ENCODE data around the gene SLC25A1.

Gene SLC25A1

DNA sequence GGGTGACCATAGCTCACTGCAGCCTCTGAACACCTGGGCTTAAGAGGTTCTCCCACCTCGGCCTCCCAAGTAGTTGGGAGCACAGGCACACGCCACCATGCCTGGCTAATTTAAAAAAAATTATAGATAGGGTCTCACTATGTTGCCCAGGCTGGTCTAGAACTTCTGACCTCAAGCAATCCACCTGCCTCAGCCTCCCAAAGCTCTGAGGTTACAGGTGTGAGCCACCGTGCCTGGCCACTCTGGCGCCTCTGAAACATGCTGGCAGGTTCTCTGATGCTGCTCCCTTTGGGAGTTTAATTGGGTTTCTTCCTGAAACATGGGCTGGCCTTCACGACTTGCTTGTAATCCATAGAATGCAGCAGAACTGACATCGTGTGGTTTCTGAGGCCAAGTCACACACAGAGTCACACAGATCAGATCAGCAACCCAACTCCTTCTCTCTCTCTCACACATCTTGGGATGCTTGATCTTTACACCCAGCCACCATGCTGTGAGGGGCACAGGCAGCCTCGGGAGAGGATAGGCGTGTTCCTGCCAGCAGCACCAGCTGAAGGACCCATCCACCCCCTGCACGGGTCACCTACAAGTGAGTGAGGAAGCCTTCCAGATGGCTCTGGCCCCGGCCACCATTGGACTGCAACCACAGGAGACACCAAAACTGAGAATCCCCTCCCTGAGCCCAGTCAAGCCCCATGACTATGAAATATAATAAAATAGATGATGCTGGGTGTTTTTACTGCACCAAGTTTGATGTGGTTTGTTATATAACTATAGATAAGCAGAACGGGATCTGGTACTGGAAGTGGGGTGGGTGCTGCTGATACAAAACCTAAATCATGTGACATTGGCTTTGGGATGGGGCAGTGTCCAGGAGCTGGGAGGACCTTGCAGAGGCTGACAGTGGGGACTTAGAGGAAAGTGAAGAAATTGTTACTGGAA, 25.3 kb downstream of the SLC25A1 start:
- TF ChIP-seq CTCF (IDR thresholded peaks at IDR 0.05; ENCODE audit: borderline replicate concordance, insufficient read depth, low read depth, low read length), result no peak
- no peak overlapping the region for H3K4me3 ChIP-seq (ENCODE audit: low read depth, low read length)

GRCh38 chr22:19151329-19152191, 27.0 kb downstream of the SLC25A1 start:
- no peak overlapping the region for H3K4me3 ChIP-seq (ENCODE audit: low read depth, low read length)
- no peak for TF ChIP-seq CTCF (IDR thresholded peaks at IDR 0.05; ENCODE audit: borderline replicate concordance, insufficient read depth, low read depth, low read length)

GRCh38 chr22:19150482-19151328, 27.8 kb downstream of the SLC25A1 start:
- no peak overlapping the region for H3K4me3 ChIP-seq (ENCODE audit: low read depth, low read length)
- no peak for TF ChIP-seq CTCF (IDR thresholded peaks at IDR 0.05; ENCODE audit: borderline replicate concordance, insufficient read depth, low read depth, low read length)

GRCh38 chr22:19149991-19150390, 28.5 kb downstream of the SLC25A1 start, which contains the start of gene GSC2:
TSS of gene GSC2 (minus strand) at chr22:19150292. CDS start at chr22:19150283, 9 bp downstream.
- TF ChIP-seq CTCF (IDR thresholded peaks at IDR 0.05; ENCODE audit: borderline replicate concordance, insufficient read depth, low read depth, low read length), result no peak
- no peak within 1 kb of the TSS for H3K4me3 ChIP-seq (ENCODE audit: low read depth, low read length)

DNA sequence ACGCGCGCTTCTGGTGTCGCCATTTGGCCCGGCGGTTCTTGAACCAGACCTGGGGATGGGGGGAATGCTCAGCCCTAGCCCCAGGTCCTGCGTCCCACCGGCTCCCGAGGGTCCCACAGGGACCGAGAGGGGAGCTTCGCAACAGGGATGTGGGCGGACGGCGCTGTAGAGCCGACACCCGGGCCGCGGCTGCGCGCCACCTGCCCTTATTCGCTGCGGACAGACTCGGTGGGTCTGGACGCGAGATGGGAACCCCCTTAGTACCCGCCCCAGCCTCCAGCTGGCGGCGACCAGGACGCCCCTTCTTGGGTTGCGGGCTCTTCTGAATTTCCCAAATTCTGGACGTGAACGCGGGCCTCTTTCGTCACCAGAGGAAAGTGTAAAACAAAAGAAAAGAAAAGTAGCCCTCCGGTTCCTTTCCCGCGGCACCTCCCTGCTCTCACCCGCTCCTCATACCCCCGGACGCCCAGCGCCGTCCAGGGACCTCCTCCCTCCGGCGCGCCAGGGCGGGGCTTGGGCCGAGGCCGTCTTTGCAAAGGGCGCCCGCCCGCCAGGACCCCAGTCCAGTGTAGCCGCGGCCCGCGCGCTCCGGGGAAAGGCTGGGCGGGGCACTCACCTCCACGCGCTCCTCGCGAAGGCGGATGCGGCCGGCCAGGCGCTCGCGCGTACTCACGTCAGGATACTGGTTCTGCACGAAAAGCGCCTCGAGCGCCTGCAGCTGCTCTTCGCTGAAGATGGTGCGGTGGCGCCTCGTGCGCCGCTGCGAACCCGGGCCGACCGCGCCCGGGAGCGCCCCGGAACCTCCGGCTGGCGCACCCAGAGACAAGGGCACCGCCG, 29.3 kb downstream of the SLC25A1 start:
- no peak for TF ChIP-seq CTCF (IDR thresholded peaks at IDR 0.05; ENCODE audit: borderline replicate concordance, insufficient read depth, low read depth, low read length)
- no peak overlapping the region for H3K4me3 ChIP-seq (ENCODE audit: low read depth, low read length)

Data from GM12875 (cell line).